CD4-positive, alpha-beta T cell treated with Interleukin-4 for 4 hours (primary cell): Measurements from ENCODE around the gene TRHDE.

Experiments used
- DNase-seq: peaks from one replicate; pipeline ENCODE4 v3.0.0-alpha.2; 2020

The TRHDE gene

GRCh38 chr12:72275526-72275925, 3.4 kb downstream of the TRHDE start:
- DNase-seq = no peak

GRCh38 chr12:72276181-72276805, 4.1 kb downstream of the TRHDE start:
- DNase-seq = no peak

GRCh38 chr12:72277415-72277814, 5.2 kb downstream of the TRHDE start:
- DNase-seq = no peak

GRCh38 chr12:72278894-72279293, 6.7 kb downstream of the TRHDE start:
- no peak for DNase-seq

- DNase-seq = no peak
Observed at GRCh38 chr12:72281126-72281525, 9.0 kb downstream of the TRHDE start.

GRCh38 chr12:72282721-72283120, 10.6 kb downstream of the TRHDE start:
- DNase-seq = no peak

- DNase-seq = no peak
Observed at GRCh38 chr12:72285861-72286260, 13.7 kb downstream of the TRHDE start.

- no peak for DNase-seq
Observed at GRCh38 chr12:72286526-72286925, 14.4 kb downstream of the TRHDE start.

- no peak for DNase-seq
Observed at GRCh38 chr12:72288436-72288835, 16.3 kb downstream of the TRHDE start.

- DNase-seq = no peak
Observed at GRCh38 chr12:72288911-72289310, 16.7 kb downstream of the TRHDE start.

GRCh38 chr12:72289633-72290032, 17.5 kb downstream of the TRHDE start:
- DNase-seq = no peak

GRCh38 chr12:72291175-72291574, 19.0 kb downstream of the TRHDE start:
- no peak for DNase-seq

- DNase-seq = no peak
Observed at GRCh38 chr12:72293701-72294100, 21.5 kb downstream of the TRHDE start.

GRCh38 chr12:72295101-72295500, 22.9 kb downstream of the TRHDE start:
- no peak for DNase-seq

- DNase-seq = no peak
Observed at GRCh38 chr12:72295744-72296143, 23.6 kb downstream of the TRHDE start.

- no peak for DNase-seq
Observed at GRCh38 chr12:72296389-72296788, 24.2 kb downstream of the TRHDE start.

- DNase-seq = no peak
Observed at GRCh38 chr12:72297666-72298065, 25.5 kb downstream of the TRHDE start.

- DNase-seq = no peak
Observed at GRCh38 chr12:72300728-72301127, 28.6 kb downstream of the TRHDE start.

GRCh38 chr12:72304751-72305150, 32.6 kb downstream of the TRHDE start:
- DNase-seq = no peak

GRCh38 chr12:72307229-72307628, 35.1 kb downstream of the TRHDE start:
- DNase-seq = no peak

- no peak for DNase-seq
Observed at GRCh38 chr12:72311946-72312345, 39.8 kb downstream of the TRHDE start.

GRCh38 chr12:72313806-72314205, 41.6 kb downstream of the TRHDE start:
- DNase-seq = no peak

GRCh38 chr12:72315858-72316257, 43.7 kb downstream of the TRHDE start:
- DNase-seq = no peak

GRCh38 chr12:72318341-72318740, 46.2 kb downstream of the TRHDE start:
- DNase-seq = no peak

- no peak for DNase-seq
Observed at GRCh38 chr12:72323881-72324280, 51.7 kb downstream of the TRHDE start.

- DNase-seq = no peak
Observed at GRCh38 chr12:72330301-72330700, 58.1 kb downstream of the TRHDE start.
